Measurements from ENCODE around the gene CELSR1. TPM values are rescaled to one million over a fixed set of nuclear protein-coding genes. Genes with fewer than 3 reads are reported as not detected.

CELSR1 gene
- total RNA-seq, 2 donors from 2014 or later = 1.5 to 6.7 TPM

GRCh38 chr22:46574993-46575910 lies 37.8 kb upstream of the CELSR1 start:
- no peaks in the 10 kb centered on the region for H3K36me3 ChIP-seq
- H3K4me3 ChIP-seq = no peak overlapping the region
- ATAC-seq (ENCODE audit: insufficient number of reproducible peaks, low FRiP score, low read depth) (no peak), DNase-seq (ENCODE audit: low spot score) (no peak)
- H3K27ac ChIP-seq = no peak overlapping the region
- TF ChIP-seq CTCF (IDR thresholded peaks at IDR 0.05) = no peak
- H3K4me1 ChIP-seq (ENCODE audit: control insufficient read depth in 1 of 2, low read depth in 2 of 2) = peaks cover 15 to 32% of the 10 kb centered on the region in 2 donors
- H3K27me3 ChIP-seq (replicated peaks; ENCODE audit: insufficient read depth) = no peaks in the 10 kb centered on the region
- peaks cover 6% of the 10 kb centered on the region for H3K9me3 ChIP-seq

GRCh38 chr22:46574438-46574992 lies 37.1 kb upstream of the CELSR1 start:
- Histone ChIP-seq H3K4me1 (ENCODE audit: control insufficient read depth in 1 of 2, low read depth in 2 of 2) (peaks cover 15 to 30% of the 10 kb centered on the region in 2 donors), H3K36me3 (no peaks in the 10 kb centered on the region), H3K27ac (no peak overlapping the region), H3K9me3 (peaks cover 6% of the 10 kb centered on the region), H3K27me3 (replicated peaks; ENCODE audit: insufficient read depth) (no peaks in the 10 kb centered on the region), H3K4me3 (no peak overlapping the region)
- TF ChIP-seq CTCF (IDR thresholded peaks at IDR 0.05) = no peak
- ATAC-seq (ENCODE audit: insufficient number of reproducible peaks, low FRiP score, low read depth) = no peak
- DNase-seq (ENCODE audit: low spot score) = no peak

- no peak for DNase-seq (ENCODE audit: low spot score)
- Histone ChIP-seq H3K36me3 (no peaks in the 10 kb centered on the region), H3K4me3 (no peak overlapping the region), H3K27ac (no peak overlapping the region), H3K4me1 (ENCODE audit: control insufficient read depth in 1 of 2, low read depth in 2 of 2) (peaks cover 15 to 24% of the 10 kb centered on the region in 2 donors), H3K9me3 (peaks cover 6% of the 10 kb centered on the region), H3K27me3 (replicated peaks; ENCODE audit: insufficient read depth) (no peaks in the 10 kb centered on the region)
- TF ChIP-seq CTCF (IDR thresholded peaks at IDR 0.05) = no peak
- no peak for ATAC-seq (ENCODE audit: insufficient number of reproducible peaks, low FRiP score, low read depth)
Observed at GRCh38 chr22:46573781-46574437, 36.5 kb upstream of the CELSR1 start.

GRCh38 chr22:46572911-46573780 lies 35.7 kb upstream of the CELSR1 start:
- Histone ChIP-seq H3K27me3 (replicated peaks; ENCODE audit: insufficient read depth) (no peaks in the 10 kb centered on the region), H3K4me3 (no peak overlapping the region), H3K27ac (no peak overlapping the region), H3K36me3 (no peaks in the 10 kb centered on the region), H3K4me1 (ENCODE audit: control insufficient read depth in 1 of 2, low read depth in 2 of 2) (peaks cover 9 to 16% of the 10 kb centered on the region in 2 donors), H3K9me3 (peaks cover 6% of the 10 kb centered on the region)
- DNase-seq (ENCODE audit: low spot score) = no peak
- ATAC-seq (ENCODE audit: insufficient number of reproducible peaks, low FRiP score, low read depth) = no peak
- TF ChIP-seq CTCF (IDR thresholded peaks at IDR 0.05) = no peak

Data from thoracic aorta (tissue), 2 donors.